CD14-positive monocyte (primary cell): ENCODE results near the gene GRIN2A. TPM values are rescaled to one million over a fixed set of nuclear protein-coding genes. Genes with fewer than 3 reads are reported as not detected.

ENCODE experiments used
- DNase-seq, 3 donors: peaks; one replicate each; pipeline ENCODE4 v3.0.0-alpha.2; 2011 to 2022
- H2AFZ ChIP-seq: 2 replicates; pipeline ENCODE4 v1.6.0; 2012; ENCODE audit warnings: mild to moderate bottlenecking, low read depth, low read length, inconsistent platforms; ENCODE audit not compliant: insufficient read depth, poor library complexity, severe bottlenecking
- H3K27ac ChIP-seq, 2 donors: 1 replicate in 1 of 2; 2 replicates in 1 of 2; pipeline ENCODE4 v1.5.1; 2012 to 2013; ENCODE audit warnings: low read length in 2 of 2, control low read depth in 1 of 2, inconsistent platforms in 1 of 2, low read depth in 1 of 2, mild to moderate bottlenecking in 1 of 2
- H3K27me3 ChIP-seq, 2 donors: one replicate each; pipeline versions ENCODE4 v1.6.0 to v1.6.1; 2011 to 2013; ENCODE audit warnings: low read length in 2 of 2; ENCODE audit not compliant: control insufficient read depth in 2 of 2, insufficient read depth in 2 of 2
- H3K36me3 ChIP-seq, 2 donors: replicated peaks in 1 of 2; 1 replicate in 1 of 2; 2 replicates in 1 of 2; pipeline versions ENCODE4 v1.5.1 to v1.6.1; 2012 to 2013; ENCODE audit warnings: low read length in 2 of 2, control low read depth in 1 of 2, inconsistent platforms in 1 of 2, mild to moderate bottlenecking in 1 of 2; ENCODE audit not compliant: insufficient read depth in 2 of 2, control insufficient read depth in 1 of 2
- H3K4me1 ChIP-seq, 2 donors: 1 replicate in 1 of 2; 2 replicates in 1 of 2; pipeline versions ENCODE4 v1.5.1 to v1.6.1; 2012 to 2013; ENCODE audit warnings: low read length in 2 of 2, control low read depth in 1 of 2, inconsistent platforms in 1 of 2, mild to moderate bottlenecking in 1 of 2, moderate library complexity in 1 of 2; ENCODE audit not compliant: insufficient read depth in 2 of 2, control insufficient read depth in 1 of 2
- H3K4me2 ChIP-seq: replicated peaks from 2 replicates; pipeline ENCODE3; 2012; ENCODE audit warnings: low read length, moderate library complexity, mild to moderate bottlenecking; ENCODE audit not compliant: poor library complexity, severe bottlenecking; ENCODE audit errors: extremely low read depth
- H3K4me3 ChIP-seq, 3 experiments: fragments of 200-600 bp in 1 of 3; sonication (generic) in 1 of 3; replicated peaks in 1 of 3; 1 replicate in 2 of 3; 2 replicates in 1 of 3; pipeline ENCODE4 v1.5.1; 2011 to 2013; ENCODE audit warnings: low read length in 3 of 3, mild to moderate bottlenecking in 3 of 3, control low read depth in 2 of 3, low read depth in 2 of 3, inconsistent platforms in 1 of 3, moderate library complexity in 1 of 3
- H3K79me2 ChIP-seq: 2 replicates; pipeline ENCODE4 v1.6.0; 2012; ENCODE audit warnings: mild to moderate bottlenecking, control low read depth, inconsistent platforms, low read length, moderate library complexity; ENCODE audit not compliant: insufficient read depth
- H3K9ac ChIP-seq: 2 replicates; pipeline ENCODE4 v1.6.0; 2017; ENCODE audit warnings: low read length, mild to moderate bottlenecking; ENCODE audit not compliant: insufficient read depth, poor library complexity, severe bottlenecking
- H3K9me3 ChIP-seq, 2 donors: replicated peaks in 1 of 2; 1 replicate in 1 of 2; 2 replicates in 1 of 2; pipeline versions ENCODE4 v1.5.1 to v1.6.1; 2012 to 2013; ENCODE audit warnings: low read length in 2 of 2, control low read depth in 1 of 2; ENCODE audit not compliant: control insufficient read depth in 1 of 2, insufficient read depth in 1 of 2
- H4K20me1 ChIP-seq: 2 replicates; pipeline ENCODE4 v1.6.0; 2012; ENCODE audit warnings: mild to moderate bottlenecking, low read length, control low read depth, moderate library complexity; ENCODE audit not compliant: insufficient read depth
- H3K27ac Mint-ChIP-seq, 7 donors: one replicate each; pipeline ENCODE4 v1.8.0; 2020; ENCODE audit warnings: mild to moderate bottlenecking in 7 of 7, mixed read lengths in 7 of 7, moderate library complexity in 6 of 7, inconsistent platforms in 2 of 7
- H3K27me3 Mint-ChIP-seq, 3 donors: one replicate each; pipeline ENCODE4 v1.8.0; 2021 to 2022; ENCODE audit warnings: low read depth in 3 of 3, mild to moderate bottlenecking in 3 of 3, mixed read lengths in 3 of 3, moderate library complexity in 3 of 3, inconsistent platforms in 1 of 3
- H3K36me3 Mint-ChIP-seq, 2 donors: one replicate each; pipeline ENCODE4 v1.8.0; 2020; ENCODE audit warnings: mixed read lengths in 2 of 2, inconsistent platforms in 1 of 2, mild to moderate bottlenecking in 1 of 2
- H3K4me1 Mint-ChIP-seq: one replicate; pipeline ENCODE4 v1.8.0; 2020; ENCODE audit warnings: mild to moderate bottlenecking, mixed read lengths
- H3K4me3 Mint-ChIP-seq, 2 donors: one replicate each; pipeline ENCODE4 v1.8.0; 2020; ENCODE audit warnings: mild to moderate bottlenecking in 2 of 2, mixed read lengths in 2 of 2, moderate library complexity in 1 of 2
- H3K9me3 Mint-ChIP-seq, 7 donors: one replicate each; pipeline ENCODE4 v1.8.0; 2020 to 2022; ENCODE audit warnings: mixed read lengths in 7 of 7, mild to moderate bottlenecking in 6 of 7, moderate library complexity in 6 of 7, inconsistent platforms in 2 of 7
- CTCF ChIP-seq: fragments of 200-600 bp; IDR thresholded peaks from one replicate; pipeline ENCODE4 v1.8.0; 2022; ENCODE audit warnings: antibody characterized with exemption, mild to moderate bottlenecking
- WGBS: methylation state at CpG from one replicate; pipeline ENCODE4 v1.1.5; 2013; ENCODE audit warnings: missing lambda C conversion rate; ENCODE audit not compliant: insufficient coverage; 5-methylcytosine and 5-hydroxymethylcytosine counted together
- intact Hi-C, 2 donors: fragments of 100-400 bp; cut with micrococcal nuclease; formaldehyde crosslinking; loops; one replicate each; pipeline versions ENCODE4 v1.15.0 to v1.15.1; 2023
- polyA plus RNA-seq, 3 donors: library from polyadenylated mRNA; depleted of rRNA in 1 of 3; unstranded in 2 of 3; stranded (reverse) in 1 of 3; fragments of 300-500 nt in 2 of 3; fragments of >200 nt in 1 of 3; fragmentation: Illumina TruSeq in 2 of 3; gene quantifications; 1 replicate in 2 of 3; 2 replicates in 1 of 3; pipeline ENCODE4 v1.2.3, GENCODE V29; 2012 to 2021

Gene GRIN2A
- polyA plus RNA-seq, 3 donors, result not detected

GRCh38 chr16:9836118-9836736, 346.0 kb downstream of the GRIN2A start:
- Histone ChIP-seq H3K36me3 (no peaks in the 10 kb centered on the region), H4K20me1 (no peaks in the 10 kb centered on the region), H3K4me2 (no peak overlapping the region), H3K27me3 (no peaks in the 10 kb centered on the region), H3K27ac (no peak overlapping the region), H3K79me2 (no peaks in the 10 kb centered on the region), H2AFZ (no peak overlapping the region), H3K9ac (no peak overlapping the region), H3K4me1 (no peaks in the 10 kb centered on the region), H3K4me3 (no peak overlapping the region), H3K9me3 (no peaks in the 10 kb centered on the region)
- no peak for DNase-seq
- no CpG with 5 or more reads among the region's 9 CpGs for WGBS
- Mint-ChIP-seq H3K4me3 (no peak overlapping the region), H3K27me3 (no peaks in the 10 kb centered on the region), H3K9me3 (peaks cover 0 to 7% (median 0%) of the 10 kb centered on the region in 7 donors), H3K36me3 (no peaks in the 10 kb centered on the region), H3K27ac (no peak overlapping the region), H3K4me1 (no peaks in the 10 kb centered on the region)
- TF ChIP-seq CTCF, result no peak
- intact Hi-C loops, result no loop called here

GRCh38 chr16:9827062-9827752, 355.0 kb downstream of the GRIN2A start:
- no peaks in the 10 kb centered on the region for H3K27me3 ChIP-seq
- WGBS, result 19% methylated on average over 6 of the region's 9 CpGs
- no peaks in the 10 kb centered on the region for H4K20me1 ChIP-seq
- H3K4me3 Mint-ChIP-seq, result no peak overlapping the region
- no peak overlapping the region for H3K9ac ChIP-seq
- no peak overlapping the region for H3K27ac ChIP-seq
- H3K4me1 ChIP-seq, result no peaks in the 10 kb centered on the region
- H3K27me3 Mint-ChIP-seq, result peaks cover 0 to 2% (median 0%) of the 10 kb centered on the region in 3 donors
- TF ChIP-seq CTCF, result no peak
- no peak overlapping the region for H2AFZ ChIP-seq
- H3K9me3 Mint-ChIP-seq, result peaks cover 0 to 2% (median 0%) of the 10 kb centered on the region in 7 donors
- H3K9me3 ChIP-seq, result no peaks in the 10 kb centered on the region
- H3K4me2 ChIP-seq, result no peak overlapping the region
- no peak overlapping the region for H3K27ac Mint-ChIP-seq
- DNase-seq, result no peak
- no peaks in the 10 kb centered on the region for H3K79me2 ChIP-seq
- no peaks in the 10 kb centered on the region for H3K4me1 Mint-ChIP-seq
- intact Hi-C loops, result no loop called here
- no peak overlapping the region for H3K4me3 ChIP-seq
- H3K36me3 Mint-ChIP-seq, result no peaks in the 10 kb centered on the region
- H3K36me3 ChIP-seq, result no peaks in the 10 kb centered on the region
